ENCODE results near the gene CD207.

DNA sequence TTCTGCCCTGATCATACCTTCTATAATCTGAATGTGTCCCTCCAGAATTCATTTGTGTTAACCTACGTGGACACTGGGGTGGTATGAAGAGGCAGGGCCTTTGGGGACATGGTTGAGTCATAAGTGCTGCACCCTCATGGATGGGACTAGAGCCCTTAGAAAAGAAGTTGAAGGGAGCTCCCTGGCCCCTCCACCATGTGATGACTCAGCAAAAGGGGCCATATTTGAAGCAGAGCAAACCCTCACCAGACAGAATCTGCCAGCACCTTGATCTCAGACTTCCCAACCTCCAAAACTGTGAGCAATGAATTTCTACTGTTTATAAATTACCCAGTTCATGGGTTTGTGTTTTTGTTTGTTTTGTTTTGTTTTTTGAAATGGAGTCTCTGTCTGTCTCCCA, 33.4 kb upstream of the CD207 start:
- TF ChIP-seq POLR2AphosphoS5 (IDR thresholded peaks at IDR 0.05): no peak
- TF ChIP-seq, protein P1, sequence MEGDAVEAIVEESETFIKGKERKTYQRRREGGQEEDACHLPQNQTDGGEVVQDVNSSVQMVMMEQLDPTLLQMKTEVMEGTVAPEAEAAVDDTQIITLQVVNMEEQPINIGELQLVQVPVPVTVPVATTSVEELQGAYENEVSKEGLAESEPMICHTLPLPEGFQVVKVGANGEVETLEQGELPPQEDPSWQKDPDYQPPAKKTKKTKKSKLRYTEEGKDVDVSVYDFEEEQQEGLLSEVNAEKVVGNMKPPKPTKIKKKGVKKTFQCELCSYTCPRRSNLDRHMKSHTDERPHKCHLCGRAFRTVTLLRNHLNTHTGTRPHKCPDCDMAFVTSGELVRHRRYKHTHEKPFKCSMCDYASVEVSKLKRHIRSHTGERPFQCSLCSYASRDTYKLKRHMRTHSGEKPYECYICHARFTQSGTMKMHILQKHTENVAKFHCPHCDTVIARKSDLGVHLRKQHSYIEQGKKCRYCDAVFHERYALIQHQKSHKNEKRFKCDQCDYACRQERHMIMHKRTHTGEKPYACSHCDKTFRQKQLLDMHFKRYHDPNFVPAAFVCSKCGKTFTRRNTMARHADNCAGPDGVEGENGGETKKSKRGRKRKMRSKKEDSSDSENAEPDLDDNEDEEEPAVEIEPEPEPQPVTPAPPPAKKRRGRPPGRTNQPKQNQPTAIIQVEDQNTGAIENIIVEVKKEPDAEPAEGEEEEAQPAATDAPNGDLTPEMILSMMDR (IDR thresholded peaks at IDR 0.05): no peak

Measured in sigmoid colon (tissue), 4 donors.